HepG2 (cell line): ENCODE data around the gene CHN2. TPM values are rescaled to one million over a fixed set of nuclear protein-coding genes. Genes with fewer than 3 reads are reported as not detected.

ENCODE experiments used
- EP300 ChIP-seq, 3 experiments: sonication (generic) in 1 of 3; formaldehyde crosslinking in 1 of 3; IDR thresholded peaks; 2 replicates each; pipeline versions ENCODE4 v1.5.1 to v1.6.1; 2011 to 2020; ENCODE audit warnings: low read depth in 2 of 3, low read length in 2 of 3, borderline replicate concordance in 1 of 3, improper control_type of control experiment in 1 of 3, mild to moderate bottlenecking in 1 of 3, missing genetic modification reagents in 1 of 3, moderate library complexity in 1 of 3
- ESRRA ChIP-seq: sonication (generic); formaldehyde crosslinking; IDR thresholded peaks from 2 replicates; pipeline ENCODE4 v1.5.1; 2020; ENCODE audit warnings: mild to moderate bottlenecking, low read depth, missing genetic modification reagents
- KDM1A ChIP-seq: IDR thresholded peaks from 2 replicates; pipeline ENCODE4 v1.6.1; 2016; ENCODE audit warnings: missing compliant biosample characterization
- NCOA5 ChIP-seq: sonication (generic); formaldehyde crosslinking; IDR thresholded peaks from 2 replicates; pipeline ENCODE4 v1.4.0; 2020; ENCODE audit warnings: missing genetic modification reagents
- SMAD1 ChIP-seq: sonication (generic); formaldehyde crosslinking; IDR thresholded peaks from 2 replicates; pipeline ENCODE4 v1.4.0; 2020; ENCODE audit warnings: missing genetic modification reagents, low read depth, mild to moderate bottlenecking, borderline replicate concordance
- TBP ChIP-seq: sonication (generic); formaldehyde crosslinking; IDR thresholded peaks from 2 replicates; pipeline ENCODE4 v1.5.0; 2020; ENCODE audit warnings: missing genetic modification reagents
- TSC22D2 ChIP-seq: sonication (generic); formaldehyde crosslinking; IDR thresholded peaks from 2 replicates; pipeline ENCODE4 v1.5.1; 2020; ENCODE audit warnings: missing genetic modification reagents, mild to moderate bottlenecking, borderline replicate concordance
- ZNF431 ChIP-seq: sonication (generic); formaldehyde crosslinking; IDR thresholded peaks from 2 replicates; pipeline ENCODE4 v1.9.0; 2022; ENCODE audit warnings: missing genetic modification reagents, low read depth, mild to moderate bottlenecking, borderline replicate concordance
- polyA plus RNA-seq, 8 experiments: library from polyadenylated mRNA; depleted of rRNA in 3 of 8; stranded (reverse) in 7 of 8; unstranded in 1 of 8; fragments of >200 nt; fragmentation: Illumina TruSeq in 4 of 8; extraction: Trizol in 4 of 8; gene quantifications; 2 replicates each; pipeline versions ENCODE4 v1.2.1 to v1.2.3, GENCODE V29; 2011 to 2016; ENCODE audit warnings: low read depth in 4 of 8, missing spikeins in 1 of 8, mixed read lengths in 1 of 8; ENCODE audit not compliant: insufficient read depth in 1 of 8
- total RNA-seq, 5 experiments: library from RNA; depleted of rRNA; stranded (reverse); fragments of >200 nt; fragmentation: Illumina TruSeq; extraction: Trizol; gene quantifications; 2 replicates each; pipeline ENCODE4 v1.2.3, GENCODE V29; 2016; ENCODE audit warnings: low read depth in 1 of 5
- TF ChIP-seq, protein P1 (sequence below): sonication (generic); formaldehyde crosslinking; IDR thresholded peaks from 2 replicates; pipeline ENCODE4 v1.8.1; 2022; ENCODE audit warnings: low read depth, mild to moderate bottlenecking, missing genetic modification reagents
- TF ChIP-seq, protein P2 (sequence below), 2 experiments: fragments of 450-650 bp in 1 of 2; sonication (generic) in 1 of 2; formaldehyde crosslinking in 1 of 2; IDR thresholded peaks; 2 replicates each; pipeline versions ENCODE4 v1.6.1 to v1.8.0; 2016 to 2022; ENCODE audit warnings: antibody characterized with exemption in 1 of 2, mild to moderate bottlenecking in 1 of 2, missing genetic modification reagents in 1 of 2

CHN2 gene
- total and polyA plus RNA-seq, 2 of the 13 experiments (the other 11 are each of a cell fraction or from before 2014, with no cell fraction given) = 23.5 to 30.5 TPM

DNA sequence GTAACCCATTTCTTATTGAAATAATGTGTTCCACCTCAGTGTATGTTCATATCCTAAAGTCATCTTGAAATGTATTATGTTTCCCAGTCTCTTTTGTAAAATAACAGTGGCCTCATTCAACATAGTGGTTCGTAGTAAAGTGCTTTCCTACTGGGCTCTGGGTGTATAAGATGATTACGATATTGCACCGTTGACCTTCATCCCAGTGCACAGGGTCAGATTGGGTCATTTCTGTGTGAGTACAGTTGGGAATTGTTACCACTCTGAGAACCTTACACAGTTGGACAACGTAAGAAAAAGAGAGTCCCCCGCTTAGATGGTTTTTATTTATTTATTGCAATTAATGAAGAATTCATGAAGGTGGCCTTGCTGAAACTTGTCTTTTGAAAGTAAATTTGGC is 135.6 kb downstream of the CHN2 start (continued):
- no peak for TF ChIP-seq TSC22D2 (CRISPR knock-in tag)
- peak; percentile 47; the same call in 1 of the 2 replicates for TF ChIP-seq KDM1A (CRISPR knock-in tag)
- no peak for TF ChIP-seq TBP (CRISPR knock-in tag)
- TF ChIP-seq, protein P1, sequence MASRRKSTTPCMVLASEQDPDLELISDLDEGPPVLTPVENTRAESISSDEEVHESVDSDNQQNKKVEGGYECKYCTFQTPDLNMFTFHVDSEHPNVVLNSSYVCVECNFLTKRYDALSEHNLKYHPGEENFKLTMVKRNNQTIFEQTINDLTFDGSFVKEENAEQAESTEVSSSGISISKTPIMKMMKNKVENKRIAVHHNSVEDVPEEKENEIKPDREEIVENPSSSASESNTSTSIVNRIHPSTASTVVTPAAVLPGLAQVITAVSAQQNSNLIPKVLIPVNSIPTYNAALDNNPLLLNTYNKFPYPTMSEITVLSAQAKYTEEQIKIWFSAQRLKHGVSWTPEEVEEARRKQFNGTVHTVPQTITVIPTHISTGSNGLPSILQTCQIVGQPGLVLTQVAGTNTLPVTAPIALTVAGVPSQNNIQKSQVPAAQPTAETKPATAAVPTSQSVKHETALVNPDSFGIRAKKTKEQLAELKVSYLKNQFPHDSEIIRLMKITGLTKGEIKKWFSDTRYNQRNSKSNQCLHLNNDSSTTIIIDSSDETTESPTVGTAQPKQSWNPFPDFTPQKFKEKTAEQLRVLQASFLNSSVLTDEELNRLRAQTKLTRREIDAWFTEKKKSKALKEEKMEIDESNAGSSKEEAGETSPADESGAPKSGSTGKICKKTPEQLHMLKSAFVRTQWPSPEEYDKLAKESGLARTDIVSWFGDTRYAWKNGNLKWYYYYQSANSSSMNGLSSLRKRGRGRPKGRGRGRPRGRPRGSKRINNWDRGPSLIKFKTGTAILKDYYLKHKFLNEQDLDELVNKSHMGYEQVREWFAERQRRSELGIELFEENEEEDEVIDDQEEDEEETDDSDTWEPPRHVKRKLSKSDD (CRISPR knock-in tag) = no peak
- no peak for TF ChIP-seq ZNF431 (CRISPR knock-in tag)
- no peak for TF ChIP-seq SMAD1 (CRISPR knock-in tag)
- TF ChIP-seq NCOA5 (CRISPR knock-in tag) = no peak
- TF ChIP-seq, protein P2, sequence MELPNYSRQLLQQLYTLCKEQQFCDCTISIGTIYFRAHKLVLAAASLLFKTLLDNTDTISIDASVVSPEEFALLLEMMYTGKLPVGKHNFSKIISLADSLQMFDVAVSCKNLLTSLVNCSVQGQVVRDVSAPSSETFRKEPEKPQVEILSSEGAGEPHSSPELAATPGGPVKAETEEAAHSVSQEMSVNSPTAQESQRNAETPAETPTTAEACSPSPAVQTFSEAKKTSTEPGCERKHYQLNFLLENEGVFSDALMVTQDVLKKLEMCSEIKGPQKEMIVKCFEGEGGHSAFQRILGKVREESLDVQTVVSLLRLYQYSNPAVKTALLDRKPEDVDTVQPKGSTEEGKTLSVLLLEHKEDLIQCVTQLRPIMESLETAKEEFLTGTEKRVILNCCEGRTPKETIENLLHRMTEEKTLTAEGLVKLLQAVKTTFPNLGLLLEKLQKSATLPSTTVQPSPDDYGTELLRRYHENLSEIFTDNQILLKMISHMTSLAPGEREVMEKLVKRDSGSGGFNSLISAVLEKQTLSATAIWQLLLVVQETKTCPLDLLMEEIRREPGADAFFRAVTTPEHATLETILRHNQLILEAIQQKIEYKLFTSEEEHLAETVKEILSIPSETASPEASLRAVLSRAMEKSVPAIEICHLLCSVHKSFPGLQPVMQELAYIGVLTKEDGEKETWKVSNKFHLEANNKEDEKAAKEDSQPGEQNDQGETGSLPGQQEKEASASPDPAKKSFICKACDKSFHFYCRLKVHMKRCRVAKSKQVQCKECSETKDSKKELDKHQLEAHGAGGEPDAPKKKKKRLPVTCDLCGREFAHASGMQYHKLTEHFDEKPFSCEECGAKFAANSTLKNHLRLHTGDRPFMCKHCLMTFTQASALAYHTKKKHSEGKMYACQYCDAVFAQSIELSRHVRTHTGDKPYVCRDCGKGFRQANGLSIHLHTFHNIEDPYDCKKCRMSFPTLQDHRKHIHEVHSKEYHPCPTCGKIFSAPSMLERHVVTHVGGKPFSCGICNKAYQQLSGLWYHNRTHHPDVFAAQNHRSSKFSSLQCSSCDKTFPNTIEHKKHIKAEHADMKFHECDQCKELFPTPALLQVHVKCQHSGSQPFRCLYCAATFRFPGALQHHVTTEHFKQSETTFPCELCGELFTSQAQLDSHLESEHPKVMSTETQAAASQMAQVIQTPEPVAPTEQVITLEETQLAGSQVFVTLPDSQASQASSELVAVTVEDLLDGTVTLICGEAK (IDR thresholded peaks at IDR 0.05) = no peak
- TF ChIP-seq, protein P2 (CRISPR knock-in tag; IDR thresholded peaks at IDR 0.05) = no peak
- peak; percentile 61; the same call in 1 of the 2 replicates for TF ChIP-seq ESRRA (CRISPR knock-in tag)
- peak in 1 of 2 experiments; percentile 67; a peak in 2 of 4 replicates for TF ChIP-seq EP300 (IDR thresholded peaks at IDR 0.05; ENCODE audit: low read depth in 2 of 2, low read length in 2 of 2)
- TF ChIP-seq EP300 (CRISPR knock-in tag; IDR thresholded peaks at IDR 0.05; ENCODE audit: borderline replicate concordance) = no peak
